IPS-18c (cell line): ENCODE results near the gene TMC3.
"Not testable (repeated sequence)": the region's sequence is repeated elsewhere in the genome, so short reads cannot be mapped to it uniquely, and the experiment has no call there.

Experiments used
- H3K4me3 ChIP-seq: 2 replicates; pipeline ENCODE4 v1.7.0; 2013; ENCODE audit warnings: low read depth, mild to moderate bottlenecking, low read length, moderate library complexity; ENCODE audit not compliant: insufficient read depth
- H3K9me3 ChIP-seq: one replicate; pipeline ENCODE4 v1.6.1; 2013; ENCODE audit warnings: mild to moderate bottlenecking, low read length, moderate library complexity; ENCODE audit not compliant: control insufficient read depth, insufficient read depth

TMC3 gene

GRCh38 chr15:81361891-81362290, 12.1 kb downstream of the TMC3 start:
- H3K4me3 ChIP-seq, result no peak overlapping the region
- no peaks in the 10 kb centered on the region for H3K9me3 ChIP-seq

- Histone ChIP-seq H3K9me3 (no peaks in the 10 kb centered on the region), H3K4me3 (no peak overlapping the region)
These were observed 13.5 kb downstream of the TMC3 start for GRCh38 chr15:81360491-81360890.

GRCh38 chr15:81358248-81358647, 15.8 kb downstream of the TMC3 start:
- H3K4me3 ChIP-seq, result no peak overlapping the region

GRCh38 chr15:81357180-81357686, 16.8 kb downstream of the TMC3 start:
- Histone ChIP-seq H3K4me3 (no peak overlapping the region), H3K9me3 (no peaks in the 10 kb centered on the region)

More at GRCh38 chr15:81358248-81358647, 15.8 kb downstream of the TMC3 start:
- no peaks in the 10 kb centered on the region for H3K9me3 ChIP-seq

- H3K9me3 ChIP-seq, result no peaks in the 10 kb centered on the region
- H3K4me3 ChIP-seq, result no peak overlapping the region
These were observed 17.8 kb downstream of the TMC3 start for GRCh38 chr15:81356252-81356651.

- no peaks in the 10 kb centered on the region for H3K9me3 ChIP-seq
- H3K4me3 ChIP-seq, result no peak overlapping the region
These were observed 22.4 kb downstream of the TMC3 start for GRCh38 chr15:81351651-81352050.

- Histone ChIP-seq H3K9me3 (no peaks in the 10 kb centered on the region), H3K4me3 (no peak overlapping the region)
These were observed 24.7 kb downstream of the TMC3 start for GRCh38 chr15:81349271-81349670.

GRCh38 chr15:81348691-81349090, 25.3 kb downstream of the TMC3 start:
- H3K4me3 ChIP-seq, H3K9me3 ChIP-seq: not testable (repeated sequence)

- Histone ChIP-seq H3K9me3 (no peaks in the 10 kb centered on the region), H3K4me3 (no peak overlapping the region)
These were observed 26.1 kb downstream of the TMC3 start for GRCh38 chr15:81347910-81348309.

GRCh38 chr15:81346611-81347010, 27.4 kb downstream of the TMC3 start:
- Histone ChIP-seq H3K9me3 (no peaks in the 10 kb centered on the region), H3K4me3 (no peak overlapping the region)

- no peaks in the 10 kb centered on the region for H3K9me3 ChIP-seq
- H3K4me3 ChIP-seq, result no peak overlapping the region
These were observed 30.6 kb downstream of the TMC3 start for GRCh38 chr15:81343371-81343770.

GRCh38 chr15:81341351-81341750, 32.7 kb downstream of the TMC3 start:
- Histone ChIP-seq H3K4me3 (no peak overlapping the region), H3K9me3 (no peaks in the 10 kb centered on the region)

GRCh38 chr15:81339851-81340250, 34.2 kb downstream of the TMC3 start:
- Histone ChIP-seq H3K4me3 (no peak overlapping the region), H3K9me3 (no peaks in the 10 kb centered on the region)

GRCh38 chr15:81339321-81339720, 34.7 kb downstream of the TMC3 start:
- Histone ChIP-seq H3K9me3 (no peaks in the 10 kb centered on the region), H3K4me3 (no peak overlapping the region)

- no peaks in the 10 kb centered on the region for H3K9me3 ChIP-seq
- H3K4me3 ChIP-seq, result no peak overlapping the region
These were observed 35.6 kb downstream of the TMC3 start for GRCh38 chr15:81338170-81339007.

GRCh38 chr15:81337713-81338157, 36.3 kb downstream of the TMC3 start:
- Histone ChIP-seq H3K9me3 (no peaks in the 10 kb centered on the region), H3K4me3 (no peak overlapping the region)

GRCh38 chr15:81337241-81337640, 36.8 kb downstream of the TMC3 start:
- Histone ChIP-seq H3K4me3 (no peak overlapping the region), H3K9me3 (no peaks in the 10 kb centered on the region)

- Histone ChIP-seq H3K4me3 (no peak overlapping the region), H3K9me3 (no peaks in the 10 kb centered on the region)
These were observed 37.4 kb downstream of the TMC3 start for GRCh38 chr15:81336568-81336967.

- Histone ChIP-seq H3K4me3 (no peak overlapping the region), H3K9me3 (no peaks in the 10 kb centered on the region)
These were observed 38.4 kb downstream of the TMC3 start for GRCh38 chr15:81335631-81336030.
